HG03103 (cell line): Measurements from ENCODE around the gene BAX.

ENCODE experiments used
- ATAC-seq: cut with Tn5 transposase; IDR thresholded peaks from one replicate; pipeline ENCODE4 v1.9.1; 2021; ENCODE audit warnings: low read depth; ENCODE audit not compliant: unreplicated experiment

BAX gene

GRCh38 chr19:48928164-48929025 lies 26.3 kb upstream of the BAX start:
- ATAC-seq, result no peak

- ATAC-seq, result no peak
These were observed 21.2 kb upstream of the BAX start, which contains the start of gene DHDH for GRCh38 chr19:48933382-48933932. DHDH (plus strand) TSS chr19:48933699; CDS start chr19:48933722, 23 bp downstream.

- no peak for ATAC-seq
These were observed 19.8 kb upstream of the BAX start for GRCh38 chr19:48934837-48935236.

- no peak for ATAC-seq
These were observed 18.8 kb upstream of the BAX start for GRCh38 chr19:48935864-48936263.

GRCh38 chr19:48938256-48938655 lies 16.4 kb upstream of the BAX start:
- no peak for ATAC-seq

GRCh38 chr19:48940902-48941301 lies 13.8 kb upstream of the BAX start:
- ATAC-seq, result no peak

GRCh38 chr19:48943081-48943480 lies 11.6 kb upstream of the BAX start:
- ATAC-seq, result no peak

GRCh38 chr19:48945415-48945814 lies 9.3 kb upstream of the BAX start:
- no peak for ATAC-seq

- ATAC-seq, result no peak
These were observed 8.9 kb upstream of the BAX start for GRCh38 chr19:48945817-48946216.

GRCh38 chr19:48946463-48947257 lies 8.0 kb upstream of the BAX start:
- no peak for ATAC-seq

- ATAC-seq, result no peak
These were observed 7.5 kb upstream of the BAX start for GRCh38 chr19:48947258-48947542.

GRCh38 chr19:48950159-48950558 lies 4.5 kb upstream of the BAX start:
- no peak for ATAC-seq

GRCh38 chr19:48950830-48951519 lies 3.7 kb upstream of the BAX start:
- no peak for ATAC-seq

GRCh38 chr19:48953141-48953540 lies 1.5 kb upstream of the BAX start:
- ATAC-seq, result no peak

- ATAC-seq, result no peak
These were observed 583 bp upstream of the BAX start for GRCh38 chr19:48953990-48954594.

GRCh38 chr19:48955308-48955958 lies 758 bp downstream of the BAX start:
- ATAC-seq, result no peak

GRCh38 chr19:48958006-48958405 lies 3.3 kb downstream of the BAX start:
- no peak for ATAC-seq

- no peak for ATAC-seq
These were observed 4.9 kb downstream of the BAX start for GRCh38 chr19:48959341-48960239.

- ATAC-seq, result no peak
These were observed 6.5 kb downstream of the BAX start for GRCh38 chr19:48961051-48961649.
